ENCODE results near the gene COA8. TPM values are rescaled to one million over a fixed set of nuclear protein-coding genes. Genes with fewer than 3 reads are reported as not detected.

Gene COA8
- polyA plus RNA-seq, 1 of the 3 experiments (the other 2 are of a cell fraction), result 25.2 TPM

GRCh38 chr14:103613517-103613916 lies 50.8 kb downstream of the COA8 start (continued):
- TF ChIP-seq ZBTB33 (IDR thresholded peaks at IDR 0.05; ENCODE audit: borderline replicate concordance, low read depth) (no peak), NFIC (IDR thresholded peaks at IDR 0.05; ENCODE audit: borderline replicate concordance) (no peak), USF2 (IDR thresholded peaks at IDR 0.05; ENCODE audit: borderline replicate concordance, low read depth, low read length) (no peak), CTCF (IDR thresholded peaks at IDR 0.05) (peak; percentile 53)

GRCh38 chr14:103616635-103617300 lies 54.0 kb downstream of the COA8 start:
- CTCF ChIA-PET, result interaction anchor here (0.6 kb wide), 1 partner anchor 293 kb away, joined by 3 read pairs; no protein-coding TSS in a partner anchor
- TF ChIP-seq TCF12 (IDR thresholded peaks at IDR 0.05), result no peak
- TF ChIP-seq USF1 (IDR thresholded peaks at IDR 0.05; ENCODE audit: borderline replicate concordance, low read depth), result no peak
- TF ChIP-seq TAF1 (IDR thresholded peaks at IDR 0.05; ENCODE audit: borderline replicate concordance, low read depth, low read length), result no peak
- no peak for TF ChIP-seq TEAD4 (IDR thresholded peaks at IDR 0.05; ENCODE audit: borderline replicate concordance, insufficient read depth)
- no peak for TF ChIP-seq CHD2 (IDR thresholded peaks at IDR 0.05; ENCODE audit: low read length, partially characterized antibody)
- no peak for TF ChIP-seq GATA2 (CRISPR knock-in tag; IDR thresholded peaks at IDR 0.05)
- 95% methylated on average over 15 of the region's 17 CpGs for WGBS (ENCODE audit: low lambda C conversion rate)

More at GRCh38 chr14:103616635-103617300, 54.0 kb downstream of the COA8 start:
- Histone ChIP-seq H3K27ac (ENCODE audit: low read depth in 2 of 2, low read length in 1 of 2) (no peak overlapping the region), H3K9me3 (no peaks in the 10 kb centered on the region), H4K20me1 (ENCODE audit: insufficient read depth) (no peaks in the 10 kb centered on the region), H3K9me2 (no peaks in the 10 kb centered on the region), H2AFZ (ENCODE audit: low read depth) (no peak overlapping the region), H3K27me3 (ENCODE audit: insufficient read depth) (no peaks in the 10 kb centered on the region), H3F3A (replicated peaks; ENCODE audit: insufficient read depth) (peaks cover 4% of the 10 kb centered on the region), H3K36me3 (replicated peaks in 1 of 2; ENCODE audit: control insufficient read depth in 1 of 2, insufficient read depth in 2 of 2, low read length in 1 of 2) (no peaks in the 10 kb centered on the region), H3K4me2 (no peak overlapping the region), H3K9ac (no peak overlapping the region), H3K79me2 (ENCODE audit: insufficient read depth) (no peaks in the 10 kb centered on the region), H3K4me3 (ENCODE audit: low read depth in 2 of 2, low read length in 1 of 2) (no peak overlapping the region), H3K4me1 (ENCODE audit: control insufficient read depth in 1 of 2, insufficient read depth in 2 of 2, low read depth in 1 of 2, low read length in 1 of 2) (no peaks in the 10 kb centered on the region)
- DNase-seq, result no peak
- POLR2A ChIA-PET, result interaction anchor here (0.6 kb wide), 1 partner anchor 13 kb away, joined by 3 read pairs; no protein-coding TSS in a partner anchor
